HG03432 (cell line): Measurements from ENCODE around the gene CIAO1.
A peak's percentile ranks its signal among the peaks of the same experiment; 100 is the strongest.
"Not testable (repeated sequence)": the region's sequence is repeated elsewhere in the genome, so short reads cannot be mapped to it uniquely, and the experiment has no call there.

Source experiments
- ATAC-seq: cut with Tn5 transposase; IDR thresholded peaks from one replicate; pipeline ENCODE4 v1.9.1; 2021; ENCODE audit warnings: mild to moderate bottlenecking, moderate library complexity; ENCODE audit not compliant: unreplicated experiment

Gene CIAO1

GRCh38 chr2:96274355-96275056, 8.5 kb downstream of the CIAO1 start:
- ATAC-seq = no peak

- ATAC-seq = no peak
These were observed 10.9 kb downstream of the CIAO1 start for GRCh38 chr2:96276787-96277499.

- no peak for ATAC-seq
These were observed 21.3 kb downstream of the CIAO1 start for GRCh38 chr2:96287273-96287856.

GRCh38 chr2:96291751-96292150, 25.7 kb downstream of the CIAO1 start:
- ATAC-seq = no peak

- not testable (repeated sequence) for ATAC-seq
These were observed 28.2 kb downstream of the CIAO1 start for GRCh38 chr2:96294271-96294670.

GRCh38 chr2:96296925-96297324, 30.9 kb downstream of the CIAO1 start:
- no peak for ATAC-seq

GRCh38 chr2:96301865-96302264, 35.8 kb downstream of the CIAO1 start:
- no peak for ATAC-seq

- ATAC-seq = no peak
These were observed 38.6 kb downstream of the CIAO1 start for GRCh38 chr2:96304606-96305005.

- peak; percentile 94 for ATAC-seq
These were observed 39.3 kb downstream of the CIAO1 start, which contains the start of gene SNRNP200 for GRCh38 chr2:96305091-96305978. Gene SNRNP200, minus strand, starts transcription at chr2:96305546. Its CDS starts 109 bp downstream, at chr2:96305437.

- no peak for ATAC-seq
These were observed 39.9 kb downstream of the CIAO1 start for GRCh38 chr2:96305979-96306308.

GRCh38 chr2:96306370-96306769, 40.3 kb downstream of the CIAO1 start:
- ATAC-seq = no peak

- no peak for ATAC-seq
These were observed 42.2 kb downstream of the CIAO1 start for GRCh38 chr2:96308248-96308647.

GRCh38 chr2:96315005-96315399, 49.0 kb downstream of the CIAO1 start:
- no peak for ATAC-seq

GRCh38 chr2:96315400-96316071, 49.5 kb downstream of the CIAO1 start:
- ATAC-seq = peak; percentile 53

- no peak for ATAC-seq
These were observed 51.0 kb downstream of the CIAO1 start for GRCh38 chr2:96316999-96317398.

GRCh38 chr2:96317584-96317997, 51.6 kb downstream of the CIAO1 start:
- no peak for ATAC-seq

GRCh38 chr2:96318723-96319122, 52.7 kb downstream of the CIAO1 start:
- no peak for ATAC-seq

GRCh38 chr2:96319396-96319795, 53.4 kb downstream of the CIAO1 start:
- no peak for ATAC-seq

GRCh38 chr2:96320326-96320725, 54.3 kb downstream of the CIAO1 start:
- no peak for ATAC-seq
